C4-2B (cell line): Measurements from ENCODE around the gene ACOT7.

Experiments
- ZFX ChIP-seq: fragments of 450-650 bp; IDR thresholded peaks from 2 replicates; pipeline ENCODE4 v1.6.1; 2017
- TF ChIP-seq, protein P1 (sequence below): fragments of 450-650 bp; conservative IDR thresholded peaks from 2 replicates; pipeline ENCODE4 v1.5.1; 2017; ENCODE audit warnings: mild to moderate bottlenecking

DNA sequence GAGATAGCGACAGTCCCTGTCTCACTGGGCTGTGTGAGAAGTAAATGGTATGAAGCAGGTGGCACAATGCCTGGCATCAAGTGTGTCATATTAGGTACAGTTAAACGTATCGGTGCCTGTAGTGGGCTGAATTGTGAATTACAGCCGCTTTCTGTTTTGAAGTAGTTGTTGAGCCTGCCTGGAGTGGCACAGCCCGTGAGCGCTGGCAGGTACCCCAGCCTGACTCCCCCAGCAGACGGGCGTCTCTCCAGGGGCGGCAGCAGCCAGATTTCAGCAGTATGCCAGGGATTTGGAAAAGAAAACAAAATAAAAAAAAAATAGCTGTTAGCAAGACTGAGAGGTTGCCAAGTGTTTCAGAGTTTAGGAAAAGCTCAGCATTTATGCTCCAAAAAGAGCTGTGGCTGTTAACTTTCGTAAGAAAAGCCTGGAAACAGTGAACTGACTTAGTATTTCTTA, 106.1 kb downstream of the ACOT7 start:
- TF ChIP-seq, protein P1, sequence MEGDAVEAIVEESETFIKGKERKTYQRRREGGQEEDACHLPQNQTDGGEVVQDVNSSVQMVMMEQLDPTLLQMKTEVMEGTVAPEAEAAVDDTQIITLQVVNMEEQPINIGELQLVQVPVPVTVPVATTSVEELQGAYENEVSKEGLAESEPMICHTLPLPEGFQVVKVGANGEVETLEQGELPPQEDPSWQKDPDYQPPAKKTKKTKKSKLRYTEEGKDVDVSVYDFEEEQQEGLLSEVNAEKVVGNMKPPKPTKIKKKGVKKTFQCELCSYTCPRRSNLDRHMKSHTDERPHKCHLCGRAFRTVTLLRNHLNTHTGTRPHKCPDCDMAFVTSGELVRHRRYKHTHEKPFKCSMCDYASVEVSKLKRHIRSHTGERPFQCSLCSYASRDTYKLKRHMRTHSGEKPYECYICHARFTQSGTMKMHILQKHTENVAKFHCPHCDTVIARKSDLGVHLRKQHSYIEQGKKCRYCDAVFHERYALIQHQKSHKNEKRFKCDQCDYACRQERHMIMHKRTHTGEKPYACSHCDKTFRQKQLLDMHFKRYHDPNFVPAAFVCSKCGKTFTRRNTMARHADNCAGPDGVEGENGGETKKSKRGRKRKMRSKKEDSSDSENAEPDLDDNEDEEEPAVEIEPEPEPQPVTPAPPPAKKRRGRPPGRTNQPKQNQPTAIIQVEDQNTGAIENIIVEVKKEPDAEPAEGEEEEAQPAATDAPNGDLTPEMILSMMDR, result no peak
- no peak for TF ChIP-seq ZFX
